Dendritic cell treated with granulocyte-macrophage colony-stimulating factor and Interleukin-4, amounts not matched to agents 40 ng/mL and 50 ng/mL, for 4 days (primary cell): ENCODE measurements around the gene CDH8.
A peak's percentile ranks its signal among the peaks of the same experiment; 100 is the strongest.

Source experiments
- H3K27ac Mint-ChIP-seq: one replicate; pipeline ENCODE4 v1.8.0; 2022; ENCODE audit warnings: mild to moderate bottlenecking, mixed read lengths
- H3K27me3 Mint-ChIP-seq: one replicate; pipeline ENCODE4 v1.8.0; 2022; ENCODE audit warnings: mild to moderate bottlenecking, mixed read lengths
- H3K36me3 Mint-ChIP-seq: one replicate; pipeline ENCODE4 v1.8.0; 2022; ENCODE audit warnings: low read depth, mixed read lengths
- H3K4me1 Mint-ChIP-seq: one replicate; pipeline ENCODE4 v1.8.0; 2022; ENCODE audit warnings: low read depth, mixed read lengths
- H3K4me3 Mint-ChIP-seq: one replicate; pipeline ENCODE4 v1.8.0; 2022; ENCODE audit warnings: mild to moderate bottlenecking, moderate library complexity, mixed read lengths
- H3K9me3 Mint-ChIP-seq: one replicate; pipeline ENCODE4 v1.8.0; 2022; ENCODE audit warnings: mixed read lengths
- intact Hi-C: fragments of 100-400 bp; cut with micrococcal nuclease; formaldehyde crosslinking; loops from one replicate; pipeline ENCODE4 v1.15.0; 2022

CDH8 gene

DNA sequence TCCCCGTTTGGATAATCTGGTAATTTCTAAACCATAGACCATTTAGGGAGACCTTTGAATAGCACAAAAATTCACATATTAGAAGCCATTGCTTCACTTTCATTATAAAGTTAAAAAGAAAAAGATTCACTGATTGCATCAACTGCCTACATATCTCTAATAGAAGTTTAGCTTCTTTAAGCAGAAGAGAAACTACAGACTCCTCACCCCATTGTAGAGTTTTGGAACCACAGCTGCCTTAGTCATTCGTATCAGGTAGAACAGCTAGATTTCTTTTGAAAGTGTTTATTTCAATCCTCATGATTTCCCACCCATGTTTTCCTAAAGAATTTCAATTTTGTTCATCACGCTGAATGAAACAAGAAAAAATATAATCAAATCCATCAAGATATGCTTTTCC, 144.8 kb downstream of the CDH8 start:
- Mint-ChIP-seq H3K9me3 (no peaks in the 10 kb centered on the region), H3K4me1 (peaks cover 22% of the 10 kb centered on the region), H3K36me3 (no peaks in the 10 kb centered on the region), H3K27me3 (peaks cover 2% of the 10 kb centered on the region), H3K4me3 (peak overlapping the region; percentile 49), H3K27ac (no peak overlapping the region)
- intact Hi-C loops = no loop called here

DNA sequence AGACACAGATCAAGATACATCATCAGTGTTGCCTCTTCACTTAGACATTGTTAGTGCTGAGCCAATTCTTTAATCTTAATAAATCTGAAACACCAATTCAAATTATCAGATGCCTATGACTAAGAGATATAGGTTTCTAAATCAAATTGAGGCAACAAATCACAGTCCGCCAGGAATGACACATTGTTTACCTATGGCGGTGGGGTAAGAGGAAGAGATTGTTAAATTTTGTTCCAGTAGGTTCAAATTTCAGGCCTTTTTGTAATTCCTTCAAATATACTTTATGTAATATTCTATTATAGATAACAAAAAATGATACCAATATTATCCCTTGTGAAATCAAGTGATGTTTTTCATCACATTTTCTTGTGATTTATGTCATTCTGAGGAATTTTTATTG, 145.9 kb downstream of the CDH8 start:
- intact Hi-C loops = no loop called here
- H3K27me3 Mint-ChIP-seq = peaks cover 2% of the 10 kb centered on the region
- H3K4me3 Mint-ChIP-seq = no peak overlapping the region
- no peaks in the 10 kb centered on the region for H3K9me3 Mint-ChIP-seq
- no peaks in the 10 kb centered on the region for H3K36me3 Mint-ChIP-seq
- peaks cover 22% of the 10 kb centered on the region for H3K4me1 Mint-ChIP-seq
- H3K27ac Mint-ChIP-seq = no peak overlapping the region

- H3K9me3 Mint-ChIP-seq = no peaks in the 10 kb centered on the region
- no peaks in the 10 kb centered on the region for H3K36me3 Mint-ChIP-seq
- peak overlapping the region; percentile 28 for H3K27ac Mint-ChIP-seq
- intact Hi-C loops = no loop called here
- H3K4me3 Mint-ChIP-seq = no peak overlapping the region
- no peaks in the 10 kb centered on the region for H3K27me3 Mint-ChIP-seq
- peaks cover 22% of the 10 kb centered on the region for H3K4me1 Mint-ChIP-seq
Observed at GRCh38 chr16:61887903-61888302, 148.3 kb downstream of the CDH8 start.

DNA sequence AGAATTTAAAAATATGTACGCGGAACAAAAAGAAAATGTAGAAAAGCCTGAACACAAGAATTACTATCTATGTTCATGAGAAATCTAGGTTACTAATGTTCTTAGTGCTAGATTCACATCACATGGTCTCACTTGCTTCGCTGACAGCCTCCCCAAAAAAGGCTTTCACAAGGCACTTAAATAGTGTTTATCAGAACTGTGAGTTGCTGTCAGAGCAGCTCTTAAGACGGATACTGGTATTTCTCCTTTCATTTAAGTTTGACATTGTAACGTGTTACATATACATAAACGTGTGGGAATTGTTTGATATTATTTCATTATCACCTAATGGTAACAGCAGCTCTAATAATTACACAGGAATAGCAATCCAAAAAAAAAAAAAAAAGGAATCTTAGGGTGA, 150.9 kb downstream of the CDH8 start:
- H3K27me3 Mint-ChIP-seq = no peaks in the 10 kb centered on the region
- intact Hi-C loops = no loop called here
- no peaks in the 10 kb centered on the region for H3K36me3 Mint-ChIP-seq
- peaks cover 22% of the 10 kb centered on the region for H3K4me1 Mint-ChIP-seq
- no peak overlapping the region for H3K4me3 Mint-ChIP-seq
- no peak overlapping the region for H3K27ac Mint-ChIP-seq
- H3K9me3 Mint-ChIP-seq = no peaks in the 10 kb centered on the region

DNA sequence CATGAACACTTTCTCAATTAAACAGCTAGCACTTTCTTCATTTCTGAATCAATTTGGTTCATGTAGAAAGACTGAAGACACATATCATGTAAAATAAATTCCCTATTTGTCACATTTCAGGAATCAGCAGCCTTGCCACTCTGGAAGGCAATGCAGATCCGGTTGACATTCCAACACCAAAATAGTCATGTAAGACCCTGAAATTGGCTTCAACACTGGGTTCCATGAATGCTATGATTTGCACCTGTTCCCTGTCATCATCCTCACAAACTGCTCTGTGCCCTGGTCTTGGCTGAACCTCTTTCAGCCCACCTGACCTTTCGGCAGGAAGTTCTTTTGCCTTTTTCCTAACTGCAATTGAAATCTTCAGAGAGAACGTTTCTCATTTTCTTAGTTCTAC, 156.9 kb downstream of the CDH8 start:
- H3K27me3 Mint-ChIP-seq = no peaks in the 10 kb centered on the region
- intact Hi-C loops = no loop called here
- H3K36me3 Mint-ChIP-seq = no peaks in the 10 kb centered on the region
- H3K27ac Mint-ChIP-seq = no peak overlapping the region
- no peak overlapping the region for H3K4me3 Mint-ChIP-seq
- H3K9me3 Mint-ChIP-seq = no peaks in the 10 kb centered on the region
- no peaks in the 10 kb centered on the region for H3K4me1 Mint-ChIP-seq

DNA sequence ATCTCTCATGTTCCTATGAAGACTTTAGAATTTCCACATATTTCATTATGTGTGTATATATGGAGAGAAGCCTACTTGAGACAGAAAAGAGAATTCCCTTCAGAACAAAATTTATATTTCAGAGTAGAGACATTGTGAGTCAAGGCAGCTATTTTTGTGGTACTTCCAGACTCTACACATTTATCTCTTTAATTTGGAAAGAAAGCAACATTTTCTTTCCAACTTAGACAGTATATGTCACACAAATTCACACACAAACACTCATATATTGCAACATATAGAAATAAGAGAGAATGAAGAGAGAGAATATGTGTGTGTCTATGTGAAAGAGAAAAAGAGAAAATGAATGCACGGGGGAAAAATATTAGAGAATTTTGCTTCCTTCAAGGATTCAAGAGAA, 158.8 kb downstream of the CDH8 start:
- Mint-ChIP-seq H3K36me3 (no peaks in the 10 kb centered on the region), H3K4me1 (no peaks in the 10 kb centered on the region)
- intact Hi-C loops = no loop called here

DNA sequence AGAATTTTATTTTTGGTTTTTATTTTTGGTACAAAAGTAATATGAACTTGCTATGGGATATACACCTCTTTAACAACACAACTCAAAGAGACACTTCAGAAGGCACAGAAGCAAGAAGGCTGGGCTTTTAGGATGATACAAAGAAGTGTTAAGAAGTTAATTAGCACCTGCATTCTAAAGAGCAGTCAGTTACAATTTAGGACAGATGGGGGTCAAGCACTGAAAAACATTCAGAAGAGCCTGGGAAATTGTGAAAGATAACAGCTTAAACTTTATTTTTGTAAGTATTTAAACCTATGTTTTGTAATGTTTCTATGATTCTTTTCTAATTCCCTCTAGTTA, 163.5 kb downstream of the CDH8 start:
- Mint-ChIP-seq H3K4me3 (no peak overlapping the region), H3K36me3 (no peaks in the 10 kb centered on the region), H3K27me3 (no peaks in the 10 kb centered on the region), H3K27ac (no peak overlapping the region), H3K4me1 (no peaks in the 10 kb centered on the region), H3K9me3 (no peaks in the 10 kb centered on the region)
- intact Hi-C loops = no loop called here

More for the DNA sequence above, 158.8 kb downstream of the CDH8 start:
- Mint-ChIP-seq H3K4me3 (no peak overlapping the region), H3K9me3 (no peaks in the 10 kb centered on the region), H3K27ac (no peak overlapping the region), H3K27me3 (no peaks in the 10 kb centered on the region)

- Mint-ChIP-seq H3K4me1 (no peaks in the 10 kb centered on the region), H3K4me3 (no peak overlapping the region), H3K36me3 (no peaks in the 10 kb centered on the region), H3K9me3 (no peaks in the 10 kb centered on the region), H3K27me3 (no peaks in the 10 kb centered on the region), H3K27ac (no peak overlapping the region)
- intact Hi-C loops = no loop called here
Observed at GRCh38 chr16:61871837-61872777, 164.1 kb downstream of the CDH8 start.

- H3K4me3 Mint-ChIP-seq = no peak overlapping the region
Observed at GRCh38 chr16:61862221-61863155, 173.8 kb downstream of the CDH8 start.

DNA sequence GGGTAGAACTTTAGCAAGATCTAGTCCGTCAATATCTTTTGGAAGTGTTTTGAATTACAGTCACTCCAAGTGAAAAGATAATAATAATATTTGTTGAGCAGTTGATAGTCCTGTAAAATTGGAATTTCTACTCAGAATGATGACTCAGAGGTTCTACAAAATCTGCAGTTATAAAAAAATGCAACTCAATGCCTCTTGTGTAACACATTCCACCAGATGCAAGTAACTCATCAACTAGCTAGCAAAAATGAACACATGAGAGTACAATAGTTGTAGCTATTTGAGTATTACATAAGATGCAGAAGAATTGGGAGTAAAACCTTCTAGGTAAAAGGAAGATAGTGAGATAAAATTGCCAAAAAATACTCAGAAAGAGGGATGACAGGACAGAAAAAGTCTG, 177.2 kb downstream of the CDH8 start:
- Mint-ChIP-seq H3K9me3 (no peaks in the 10 kb centered on the region), H3K36me3 (no peaks in the 10 kb centered on the region), H3K4me1 (no peaks in the 10 kb centered on the region), H3K27me3 (no peaks in the 10 kb centered on the region), H3K27ac (no peak overlapping the region), H3K4me3 (no peak overlapping the region)
- intact Hi-C loops = no loop called here

More at GRCh38 chr16:61862221-61863155, 173.8 kb downstream of the CDH8 start:
- Mint-ChIP-seq H3K27me3 (no peaks in the 10 kb centered on the region), H3K36me3 (no peaks in the 10 kb centered on the region), H3K4me1 (no peaks in the 10 kb centered on the region), H3K9me3 (no peaks in the 10 kb centered on the region), H3K27ac (no peak overlapping the region)
- intact Hi-C loops = no loop called here

DNA sequence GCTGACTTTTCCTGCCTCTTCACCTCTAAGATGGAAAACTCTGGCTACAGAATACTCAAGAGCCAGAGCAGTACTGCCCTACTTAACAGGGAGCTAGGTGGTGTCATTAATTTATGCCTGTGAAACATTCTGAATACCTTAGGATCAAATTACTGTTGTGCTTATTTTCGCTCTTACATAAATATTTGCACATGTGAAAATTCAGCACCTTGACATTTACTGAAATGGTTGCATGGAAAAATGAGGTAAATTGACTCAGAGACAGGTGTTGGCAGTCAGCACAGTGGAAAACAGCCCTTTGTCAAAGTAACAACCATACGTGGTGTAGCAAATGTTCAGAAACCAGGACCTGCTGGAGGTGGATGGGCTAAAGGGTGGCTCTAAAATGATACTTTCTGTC, 193.6 kb downstream of the CDH8 start:
- intact Hi-C loops = no loop called here
- H3K27ac Mint-ChIP-seq = no peak overlapping the region
- no peaks in the 10 kb centered on the region for H3K9me3 Mint-ChIP-seq
- no peaks in the 10 kb centered on the region for H3K4me1 Mint-ChIP-seq
- no peaks in the 10 kb centered on the region for H3K36me3 Mint-ChIP-seq
- no peaks in the 10 kb centered on the region for H3K27me3 Mint-ChIP-seq
- no peak overlapping the region for H3K4me3 Mint-ChIP-seq

GRCh38 chr16:61836804-61837393, 199.3 kb downstream of the CDH8 start:
- Mint-ChIP-seq H3K9me3 (no peaks in the 10 kb centered on the region), H3K27ac (no peak overlapping the region), H3K27me3 (no peaks in the 10 kb centered on the region), H3K36me3 (no peaks in the 10 kb centered on the region), H3K4me1 (no peaks in the 10 kb centered on the region), H3K4me3 (no peak overlapping the region)
- intact Hi-C loops = no loop called here

GRCh38 chr16:61834082-61834481, 202.2 kb downstream of the CDH8 start:
- H3K36me3 Mint-ChIP-seq = no peaks in the 10 kb centered on the region
- H3K27me3 Mint-ChIP-seq = no peaks in the 10 kb centered on the region
- intact Hi-C loops = no loop called here
- H3K9me3 Mint-ChIP-seq = no peaks in the 10 kb centered on the region
- H3K27ac Mint-ChIP-seq = no peak overlapping the region
- H3K4me1 Mint-ChIP-seq = no peaks in the 10 kb centered on the region
- no peak overlapping the region for H3K4me3 Mint-ChIP-seq

DNA sequence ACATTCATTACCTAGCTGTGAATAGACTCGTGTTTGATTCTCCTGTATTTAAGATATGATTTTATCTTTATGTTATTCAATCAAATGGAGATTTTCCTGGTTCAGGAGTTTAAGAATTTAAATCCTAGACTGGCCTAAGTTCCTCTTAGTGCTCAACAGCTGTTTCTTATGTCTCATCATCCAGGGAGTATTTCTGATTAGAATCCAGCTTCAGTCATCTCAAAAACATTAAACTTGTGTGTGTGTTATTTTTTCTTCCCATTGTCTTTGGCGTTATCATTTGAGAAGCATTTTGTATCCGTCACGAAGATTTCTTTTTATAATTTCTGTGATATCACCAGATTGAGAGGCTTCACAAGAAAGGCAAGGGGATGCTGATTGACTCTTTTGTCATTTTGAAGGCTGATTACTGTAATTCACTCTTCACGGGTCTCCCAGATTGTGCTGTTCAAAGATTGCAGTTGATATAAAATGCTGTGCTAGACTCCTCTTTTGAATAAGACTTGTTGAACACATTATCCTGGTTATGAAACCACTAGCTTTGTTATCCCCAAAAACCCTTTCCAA, 204.8 kb downstream of the CDH8 start:
- no peak overlapping the region for H3K27ac Mint-ChIP-seq
- H3K27me3 Mint-ChIP-seq = no peaks in the 10 kb centered on the region
- H3K9me3 Mint-ChIP-seq = no peaks in the 10 kb centered on the region
- no peaks in the 10 kb centered on the region for H3K36me3 Mint-ChIP-seq
- intact Hi-C loops = no loop called here
- H3K4me1 Mint-ChIP-seq = no peaks in the 10 kb centered on the region
- no peak overlapping the region for H3K4me3 Mint-ChIP-seq
